Measurements from ENCODE around the gene GSK3B.
"Not testable (repeated sequence)": the region's sequence is repeated elsewhere in the genome, so short reads cannot be mapped to it uniquely, and the experiment has no call there.

Gene GSK3B

GRCh38 chr3:120053647-120054046 is 40.6 kb downstream of the GSK3B start:
- DNase-seq (ENCODE audit: low read depth) = not testable (repeated sequence)

DNA sequence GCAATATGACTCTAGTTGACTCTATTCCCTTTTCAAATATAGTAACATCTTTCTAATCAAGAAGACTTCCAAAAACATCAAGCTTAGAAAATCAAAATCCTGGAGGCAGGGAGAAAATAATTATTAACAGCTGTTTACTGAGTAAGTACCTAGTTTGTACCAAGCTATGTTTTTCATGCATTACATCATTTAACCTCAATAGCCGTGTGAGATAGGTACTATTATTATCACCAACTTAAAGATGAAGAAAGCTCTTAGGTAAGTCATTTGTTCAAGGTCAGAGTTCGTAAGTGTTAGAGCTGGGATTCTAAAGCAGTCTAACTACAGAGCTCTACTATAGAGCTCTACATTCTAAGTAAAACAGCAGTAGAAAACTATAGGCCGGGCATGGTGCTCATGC is 41.6 kb downstream of the GSK3B start:
- DNase-seq (ENCODE audit: low read depth) = no peak

DNA sequence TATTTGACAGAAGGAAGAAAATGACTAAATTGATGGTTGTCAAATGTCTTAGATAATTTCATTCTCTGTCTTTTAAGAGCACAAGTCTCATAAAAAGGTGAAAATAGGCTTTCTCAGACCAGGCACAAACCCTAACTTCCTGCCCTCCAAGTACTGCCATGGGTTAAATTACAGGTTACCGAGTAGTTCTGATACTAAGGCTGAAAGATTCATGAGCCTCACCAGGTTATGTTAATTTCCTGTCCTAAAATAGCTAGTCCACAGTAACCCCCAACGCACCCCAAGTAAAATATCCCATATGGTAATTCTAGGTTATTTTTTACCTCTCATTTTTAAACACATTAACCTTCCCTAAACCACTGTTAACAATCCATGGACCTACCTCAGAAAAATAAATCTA is 42.0 kb downstream of the GSK3B start:
- no peak for DNase-seq (ENCODE audit: low read depth)

GRCh38 chr3:120051570-120051969 is 42.7 kb downstream of the GSK3B start:
- not testable (repeated sequence) for DNase-seq (ENCODE audit: low read depth)

- no peak for DNase-seq (ENCODE audit: low read depth)
Measured at GRCh38 chr3:120049881-120050539, 44.2 kb downstream of the GSK3B start.

DNA sequence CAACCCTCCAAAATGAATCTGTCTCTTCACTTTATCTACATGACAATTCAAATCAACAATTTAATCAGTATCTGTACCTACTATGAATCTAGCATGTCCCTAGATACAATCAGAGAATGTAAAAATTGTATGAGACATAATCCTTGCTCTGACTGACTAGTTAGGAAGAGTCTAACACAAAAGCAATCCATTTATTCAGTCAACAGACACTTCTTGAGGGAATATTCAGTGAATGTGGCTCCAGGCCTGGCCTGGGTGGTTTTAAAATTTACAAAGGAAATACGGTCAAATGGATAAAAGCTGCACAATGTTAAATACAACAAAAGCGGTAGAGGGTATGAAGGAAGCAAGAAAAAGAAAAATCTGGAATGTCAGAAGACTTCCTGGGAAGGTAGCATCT is 45.2 kb downstream of the GSK3B start:
- no peak for DNase-seq (ENCODE audit: low read depth)

DNA sequence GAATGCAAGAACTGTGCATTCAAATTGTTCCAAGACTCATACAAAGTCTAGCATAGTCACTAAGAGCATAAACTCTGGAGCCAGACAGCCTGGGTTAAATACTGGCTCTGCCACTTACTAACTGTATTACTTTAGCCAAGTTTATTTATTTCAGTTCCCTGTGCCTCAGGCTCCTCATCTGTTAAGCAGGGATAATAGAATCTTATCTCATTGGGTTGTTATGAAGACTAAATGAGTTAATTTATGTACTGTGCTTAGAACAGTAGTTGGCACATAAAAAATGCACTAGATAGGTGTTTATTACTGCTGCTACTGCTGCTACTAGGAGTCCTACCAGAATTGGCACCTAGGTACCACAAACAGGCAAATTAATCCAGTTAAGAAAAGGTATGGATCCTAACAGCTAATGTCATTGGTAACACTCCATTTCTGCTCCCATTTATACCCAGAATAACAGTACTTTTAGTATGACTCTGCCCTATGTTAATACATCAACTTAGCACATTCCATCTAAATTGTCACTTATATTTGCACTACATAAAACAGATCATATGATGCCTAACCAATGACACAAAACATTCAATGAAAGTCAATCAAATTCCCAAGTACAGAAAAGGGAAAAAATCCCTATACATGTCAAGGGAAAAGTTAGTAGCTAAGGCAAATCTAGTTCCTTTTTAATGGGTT is 45.7 kb downstream of the GSK3B start:
- no peak for DNase-seq (ENCODE audit: low read depth)

DNA sequence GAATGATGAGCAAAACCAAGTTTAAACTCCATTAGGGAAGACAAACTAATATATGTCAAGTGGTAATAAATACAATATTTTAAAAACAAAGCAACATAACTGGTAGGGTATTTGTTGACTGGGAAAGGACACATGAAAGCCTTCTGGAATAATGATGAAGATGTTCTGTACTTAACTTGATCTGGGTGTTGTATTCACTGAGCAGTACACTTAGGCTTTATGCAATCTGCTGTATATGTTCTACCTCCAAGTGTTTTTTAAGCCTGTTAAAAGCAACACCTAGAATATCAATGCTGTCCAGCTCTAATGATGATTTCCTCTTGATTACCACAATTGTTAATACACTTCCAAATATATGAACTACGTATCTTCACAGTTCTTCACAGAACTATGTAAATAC is 46.6 kb downstream of the GSK3B start:
- DNase-seq (ENCODE audit: low read depth) = no peak

DNA sequence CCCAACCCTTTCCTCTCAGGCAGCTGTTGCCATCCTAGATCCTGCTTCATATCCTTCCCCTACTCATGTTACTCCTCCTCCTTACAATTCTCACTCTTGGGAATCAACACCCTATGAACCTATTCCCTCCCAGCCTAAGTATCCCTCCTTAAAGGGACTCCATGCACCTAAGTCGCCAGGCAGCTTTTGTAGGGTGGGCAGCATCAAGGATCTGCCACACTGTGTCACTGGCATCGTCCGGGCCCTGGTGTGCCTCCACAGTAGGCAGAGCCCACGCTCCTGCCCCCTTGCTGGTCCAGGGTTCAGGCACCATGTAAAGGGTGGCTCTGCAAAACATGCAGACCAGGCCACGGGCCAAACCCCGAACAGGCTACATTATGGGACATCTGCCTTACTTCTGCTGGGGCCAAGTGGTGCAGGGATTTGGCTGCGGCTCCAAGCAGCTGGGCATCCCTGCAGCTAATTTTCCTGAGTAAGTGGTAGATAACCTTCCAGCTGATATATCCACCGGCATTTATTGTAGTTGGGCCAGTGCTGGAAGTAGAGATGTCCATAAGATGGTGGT is 53.4 kb downstream of the GSK3B start:
- no peak for DNase-seq (ENCODE audit: low read depth)

GRCh38 chr3:120039642-120040610 is 54.3 kb downstream of the GSK3B start:
- no peak for DNase-seq (ENCODE audit: low read depth)

DNA sequence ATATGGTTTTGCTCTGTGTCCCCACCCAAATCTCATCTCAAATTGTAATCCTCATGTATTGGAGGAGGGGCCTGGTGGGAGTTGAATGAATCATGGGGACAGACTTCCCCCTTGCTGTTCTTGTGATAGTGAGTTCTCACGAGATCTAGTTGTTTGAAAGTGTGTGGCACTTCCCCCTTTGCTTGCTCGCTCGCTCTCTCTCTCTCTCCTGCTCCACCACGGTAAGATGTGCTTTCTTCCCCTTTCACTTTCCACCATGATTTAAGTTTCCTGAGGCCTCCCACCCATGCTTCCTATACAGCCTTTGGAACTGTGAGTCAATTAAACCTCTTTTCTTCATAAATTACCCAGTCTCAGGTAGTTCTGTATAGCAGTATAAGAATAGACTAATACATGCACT is 60.7 kb downstream of the GSK3B start:
- no peak for DNase-seq (ENCODE audit: low read depth)

GRCh38 chr3:120031561-120031960 is 62.7 kb downstream of the GSK3B start:
- DNase-seq (ENCODE audit: low read depth) = no peak

GRCh38 chr3:120029749-120030148 is 64.5 kb downstream of the GSK3B start:
- DNase-seq (ENCODE audit: low read depth) = no peak

DNA sequence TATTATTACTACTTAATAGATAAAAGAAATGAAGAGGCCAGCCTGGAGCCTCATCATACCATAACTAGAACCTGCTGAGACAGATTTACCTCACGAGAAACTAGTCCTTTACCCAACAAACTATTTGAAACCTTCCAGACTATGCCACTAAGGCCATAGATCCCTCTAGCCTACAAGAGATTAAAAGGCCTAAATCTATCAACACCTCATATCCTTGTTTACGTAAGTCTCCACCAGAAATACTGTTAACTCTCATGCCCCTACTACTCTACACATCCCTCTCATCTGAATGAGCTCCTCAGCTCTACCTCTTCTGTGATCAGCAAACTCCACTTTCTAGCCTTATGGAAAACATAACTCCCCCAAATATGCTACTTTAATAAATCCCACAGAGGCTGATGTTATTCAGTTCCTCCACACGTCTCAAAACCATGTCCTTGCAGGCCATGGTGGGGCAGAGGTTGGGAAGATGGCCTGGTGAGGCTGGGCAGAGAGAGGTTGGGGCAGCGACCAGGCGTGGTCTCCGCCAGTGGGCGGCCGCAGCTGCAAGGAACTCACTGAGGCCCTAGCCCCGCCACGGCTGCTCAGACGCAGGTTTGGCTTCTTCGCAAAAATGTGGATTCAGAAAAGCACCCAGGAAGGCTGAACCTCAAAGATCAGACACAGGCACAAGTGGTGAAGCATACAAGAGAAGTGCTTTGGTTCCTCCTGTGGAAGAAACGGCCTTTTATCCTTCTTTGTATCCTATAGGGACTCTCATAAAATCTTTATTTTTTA is 65.8 kb downstream of the GSK3B start:
- no peak for DNase-seq (ENCODE audit: low read depth)

GRCh38 chr3:120027226-120027625 is 67.0 kb downstream of the GSK3B start:
- DNase-seq (ENCODE audit: low read depth) = no peak

GRCh38 chr3:120025520-120025919 is 68.7 kb downstream of the GSK3B start:
- DNase-seq (ENCODE audit: low read depth) = no peak

DNA sequence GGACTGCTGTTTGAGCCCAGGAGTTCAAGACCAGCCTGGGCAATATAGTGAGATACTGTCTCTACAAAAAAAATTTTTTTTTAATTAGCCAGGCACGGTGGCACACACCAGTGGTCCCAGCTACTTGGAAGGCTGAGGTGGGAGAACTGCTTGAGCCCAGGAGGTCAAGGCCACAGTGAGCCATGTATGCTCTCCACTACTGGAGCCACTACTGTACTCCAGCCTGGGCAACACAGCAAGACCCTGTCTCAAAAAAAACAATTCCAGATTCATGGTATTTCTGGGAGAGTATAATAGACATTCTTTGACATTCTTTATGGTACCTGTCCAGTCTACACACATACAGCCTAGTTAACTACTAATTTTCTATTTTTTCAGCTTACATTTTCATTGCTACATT is 70.1 kb downstream of the GSK3B start:
- DNase-seq (ENCODE audit: low read depth) = no peak

GRCh38 chr3:120022729-120023128 is 71.5 kb downstream of the GSK3B start:
- no peak for DNase-seq (ENCODE audit: low read depth)

DNA sequence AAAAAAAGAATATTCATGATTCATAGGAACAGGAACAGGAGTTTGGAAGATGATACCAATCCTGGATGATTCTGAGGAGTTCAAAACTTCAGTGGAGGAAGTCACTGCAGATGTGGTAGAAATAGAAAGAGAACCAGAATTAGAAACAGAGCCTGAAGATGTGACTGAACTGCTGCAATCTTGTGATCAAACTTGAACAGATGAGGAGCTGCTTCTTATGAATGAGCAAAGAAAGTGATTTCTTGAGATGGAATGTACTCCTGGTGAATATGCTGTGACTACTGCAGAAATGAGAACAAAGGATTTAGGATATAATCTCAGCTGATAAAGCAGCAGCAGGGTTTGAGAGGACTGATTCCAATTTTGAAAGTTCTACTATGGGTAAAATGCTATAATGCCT is 72.7 kb downstream of the GSK3B start:
- DNase-seq (ENCODE audit: low read depth) = no peak

DNA sequence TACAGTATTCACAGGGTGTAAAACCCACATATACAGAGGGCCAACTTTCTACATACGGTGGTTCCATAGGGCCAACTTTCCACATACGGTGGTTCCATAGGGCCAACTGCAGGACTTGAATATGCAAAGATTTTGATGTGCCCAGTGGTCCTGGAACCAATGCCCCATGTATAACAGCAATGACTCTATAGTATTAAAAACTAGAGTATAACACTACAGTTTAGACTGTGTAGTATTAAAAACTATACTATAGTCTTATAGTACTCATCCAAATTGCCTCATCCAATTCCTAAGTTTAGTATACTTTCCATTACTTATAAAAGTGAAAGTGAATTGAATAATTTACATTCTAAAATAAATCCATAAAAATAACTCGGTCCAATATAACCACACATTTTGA is 75.9 kb downstream of the GSK3B start:
- DNase-seq (ENCODE audit: low read depth) = no peak

DNA sequence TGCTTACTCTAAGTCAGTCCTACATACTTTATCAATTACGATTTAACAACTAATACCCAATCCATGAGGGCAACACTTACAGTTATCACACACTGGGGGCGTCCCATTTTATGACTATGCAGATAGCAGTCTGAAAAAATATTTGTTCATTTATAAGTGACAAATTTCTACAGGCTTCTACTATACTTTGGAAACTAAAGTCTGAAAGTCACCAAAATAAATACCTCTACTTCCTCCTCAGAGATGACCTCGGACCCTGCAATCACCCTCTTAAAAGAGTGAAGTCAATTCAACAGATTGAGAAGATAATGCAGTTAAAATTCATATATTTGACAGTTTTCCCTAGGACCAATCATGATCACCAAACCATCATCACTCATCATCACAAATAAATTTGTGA is 76.6 kb downstream of the GSK3B start:
- DNase-seq (ENCODE audit: low read depth) = no peak

DNA sequence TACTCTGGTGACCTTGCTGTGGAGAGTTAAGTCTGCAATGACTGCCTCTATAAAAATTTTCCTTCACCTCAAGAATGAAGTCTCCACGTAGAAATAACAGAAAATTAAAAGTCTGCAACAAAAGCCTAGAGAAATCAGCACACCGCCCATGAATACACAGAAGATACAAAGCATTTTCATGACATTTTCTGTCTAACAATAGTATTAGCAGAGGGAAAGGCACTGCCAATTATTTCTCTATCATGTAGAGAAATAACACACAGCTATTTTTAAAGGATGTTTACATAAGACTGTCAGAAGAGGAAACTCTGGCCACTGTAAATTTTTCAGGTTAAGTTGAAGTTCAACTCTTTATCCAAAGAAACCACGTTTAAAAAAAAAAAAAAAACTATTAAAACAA is 80.8 kb downstream of the GSK3B start:
- DNase-seq (ENCODE audit: low read depth) = no peak
